Dendritic cell treated with granulocyte-macrophage colony-stimulating factor and Interleukin-4, amounts not matched to agents 40 ng/mL and 50 ng/mL, for 4 days (primary cell): ENCODE measurements around the gene MMEL1.
A peak's percentile ranks its signal among the peaks of the same experiment; 100 is the strongest.

Experiments
- H3K27ac Mint-ChIP-seq: one replicate; pipeline ENCODE4 v1.8.0; 2022; ENCODE audit warnings: mild to moderate bottlenecking, mixed read lengths
- H3K27me3 Mint-ChIP-seq: one replicate; pipeline ENCODE4 v1.8.0; 2022; ENCODE audit warnings: mild to moderate bottlenecking, mixed read lengths
- H3K36me3 Mint-ChIP-seq: one replicate; pipeline ENCODE4 v1.8.0; 2022; ENCODE audit warnings: low read depth, mixed read lengths
- H3K4me1 Mint-ChIP-seq: one replicate; pipeline ENCODE4 v1.8.0; 2022; ENCODE audit warnings: low read depth, mixed read lengths
- H3K4me3 Mint-ChIP-seq: one replicate; pipeline ENCODE4 v1.8.0; 2022; ENCODE audit warnings: mild to moderate bottlenecking, moderate library complexity, mixed read lengths
- H3K9me3 Mint-ChIP-seq: one replicate; pipeline ENCODE4 v1.8.0; 2022; ENCODE audit warnings: mixed read lengths
- intact Hi-C: fragments of 100-400 bp; cut with micrococcal nuclease; formaldehyde crosslinking; loops from one replicate; pipeline ENCODE4 v1.15.0; 2022

The MMEL1 gene

DNA sequence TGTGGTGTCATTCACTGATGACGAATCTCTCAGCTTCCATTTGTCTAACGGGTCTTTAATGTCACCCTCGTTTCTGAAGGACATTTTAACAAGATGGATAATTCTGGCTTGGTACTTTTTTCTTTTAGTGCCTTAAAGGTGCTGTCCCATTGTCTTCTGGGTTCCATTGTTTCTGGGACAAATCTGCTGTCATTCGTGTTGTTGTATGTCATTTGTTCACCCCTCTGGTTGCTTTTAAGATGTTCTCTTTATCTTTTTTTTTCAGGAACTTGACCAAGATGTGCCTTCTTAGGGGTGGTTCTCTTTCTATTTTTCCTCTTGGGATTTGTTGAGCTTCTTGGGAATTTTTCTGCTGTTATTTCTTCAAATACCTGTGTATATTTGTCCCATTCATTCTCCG, 14.0 kb upstream of the MMEL1 start:
- peaks cover 17% of the 10 kb centered on the region for H3K27me3 Mint-ChIP-seq
- H3K9me3 Mint-ChIP-seq: peaks cover 38% of the 10 kb centered on the region
- H3K27ac Mint-ChIP-seq: no peak overlapping the region
- peaks cover 15% of the 10 kb centered on the region for H3K4me1 Mint-ChIP-seq
- intact Hi-C loops: loop anchor here (10.0 kb wide), 1 partner anchor 122 kb away; the partner anchor contains the start of gene PANK4
- H3K4me3 Mint-ChIP-seq: no peak overlapping the region
- H3K36me3 Mint-ChIP-seq: no peaks in the 10 kb centered on the region

DNA sequence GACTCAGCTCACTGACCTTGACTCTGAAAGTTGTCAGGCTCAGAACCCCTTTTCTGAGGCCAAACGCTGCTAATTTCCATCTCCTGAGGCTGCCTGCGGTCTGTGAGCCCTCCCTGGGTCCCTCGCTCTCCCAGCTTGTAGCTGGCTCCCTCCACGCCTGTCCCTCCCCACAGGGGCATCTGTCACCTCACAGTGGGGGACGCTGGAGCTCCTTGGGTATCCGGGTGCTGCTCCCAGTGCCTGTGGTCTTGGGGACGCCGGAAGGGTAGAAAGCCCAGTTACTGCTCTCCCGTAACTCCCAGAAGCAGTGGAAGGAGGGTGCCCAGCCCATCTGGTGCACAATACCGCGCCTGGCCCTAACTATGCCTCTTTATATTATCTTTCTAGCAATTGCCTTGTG, 13.0 kb upstream of the MMEL1 start:
- Mint-ChIP-seq H3K27ac (no peak overlapping the region), H3K9me3 (peaks cover 38% of the 10 kb centered on the region), H3K36me3 (no peaks in the 10 kb centered on the region), H3K27me3 (peaks cover 17% of the 10 kb centered on the region), H3K4me3 (no peak overlapping the region), H3K4me1 (peaks cover 20% of the 10 kb centered on the region)
- intact Hi-C loops: loop anchor here (10.0 kb wide), 1 partner anchor 121 kb away; the partner anchor contains the start of gene PANK4

DNA sequence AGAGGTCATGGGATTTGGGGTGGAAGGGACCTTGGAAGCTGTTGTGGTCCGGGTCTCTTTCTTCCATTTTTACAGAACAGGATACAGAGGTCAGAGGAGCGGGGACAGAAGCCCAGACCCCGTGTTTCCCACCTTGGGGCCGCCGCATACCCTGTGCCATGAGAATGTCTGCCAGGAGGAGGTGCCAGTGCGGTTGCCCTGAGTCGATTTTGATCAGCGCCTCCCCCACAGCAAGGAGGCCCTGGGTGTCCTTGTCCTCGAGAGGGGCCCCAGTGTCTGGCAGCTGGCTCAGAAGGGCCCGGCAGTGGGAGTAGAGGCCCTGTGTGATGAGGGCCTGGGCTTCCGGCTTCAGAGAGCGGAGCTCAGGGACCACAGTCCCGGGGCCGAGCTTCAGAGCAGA, 12.3 kb upstream of the MMEL1 start:
- Mint-ChIP-seq H3K4me3 (no peak overlapping the region), H3K27me3 (peaks cover 17% of the 10 kb centered on the region), H3K27ac (no peak overlapping the region), H3K9me3 (peaks cover 38% of the 10 kb centered on the region), H3K4me1 (peaks cover 20% of the 10 kb centered on the region), H3K36me3 (no peaks in the 10 kb centered on the region)
- intact Hi-C loops: loop anchor here (10.0 kb wide), 1 partner anchor 120 kb away; the partner anchor contains the start of gene PANK4

DNA sequence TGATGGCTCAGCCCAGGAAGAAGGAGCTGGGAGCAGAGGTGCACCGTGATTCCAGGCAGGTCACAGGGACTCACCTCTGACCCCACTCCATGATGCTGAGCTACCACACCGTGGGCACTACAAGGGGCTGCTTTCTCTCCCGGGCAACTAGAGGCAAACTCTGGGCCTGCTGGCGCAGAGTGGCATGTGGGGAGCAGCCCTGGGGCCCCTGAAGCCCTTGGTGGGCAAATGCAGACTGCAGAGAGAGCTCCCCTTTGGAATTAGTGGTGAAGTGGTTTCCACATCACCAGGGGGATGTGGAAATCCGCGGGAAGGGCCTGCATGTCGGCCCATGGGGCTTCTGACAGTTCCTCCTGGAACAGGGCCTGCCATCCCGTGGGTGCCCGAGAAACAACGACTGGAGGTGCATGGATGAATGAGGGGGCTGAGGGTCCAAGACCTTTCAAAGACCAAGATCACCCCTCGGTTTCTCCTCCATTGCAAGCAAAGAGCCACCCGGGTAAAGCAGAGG, 11.8 kb upstream of the MMEL1 start:
- H3K9me3 Mint-ChIP-seq: peaks cover 38% of the 10 kb centered on the region
- intact Hi-C loops: loop anchor here (10.0 kb wide), 1 partner anchor 120 kb away; the partner anchor contains the start of gene PANK4
- H3K36me3 Mint-ChIP-seq: no peaks in the 10 kb centered on the region
- H3K27me3 Mint-ChIP-seq: peaks cover 19% of the 10 kb centered on the region
- no peak overlapping the region for H3K27ac Mint-ChIP-seq
- H3K4me3 Mint-ChIP-seq: no peak overlapping the region
- H3K4me1 Mint-ChIP-seq: peaks cover 20% of the 10 kb centered on the region

DNA sequence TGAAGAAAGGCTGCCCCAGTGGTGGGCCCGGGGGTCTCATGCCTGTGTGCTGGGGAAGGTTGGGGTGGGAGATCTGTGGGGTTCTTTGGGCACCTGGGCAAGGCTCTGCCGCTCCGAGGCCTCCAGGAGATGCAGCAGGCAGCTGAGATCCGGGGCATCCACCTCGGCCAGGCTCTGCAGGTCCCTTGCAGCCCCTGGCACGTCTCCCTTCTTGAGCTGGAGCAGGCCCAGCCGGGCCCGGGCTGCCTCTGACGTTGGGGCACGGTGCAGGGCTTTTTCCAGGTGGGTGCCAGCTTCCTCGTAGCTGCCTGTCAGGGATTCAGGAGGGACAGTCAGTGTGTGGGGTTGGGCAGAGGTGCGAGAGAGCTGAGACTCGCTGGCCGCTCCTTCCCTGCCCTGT, 11.4 kb upstream of the MMEL1 start:
- Mint-ChIP-seq H3K4me3 (no peak overlapping the region), H3K36me3 (no peaks in the 10 kb centered on the region), H3K4me1 (peaks cover 20% of the 10 kb centered on the region), H3K27ac (no peak overlapping the region), H3K9me3 (peaks cover 38% of the 10 kb centered on the region), H3K27me3 (peaks cover 19% of the 10 kb centered on the region)
- intact Hi-C loops: loop anchor here (10.0 kb wide), 1 partner anchor 119 kb away; the partner anchor contains the start of gene PANK4

DNA sequence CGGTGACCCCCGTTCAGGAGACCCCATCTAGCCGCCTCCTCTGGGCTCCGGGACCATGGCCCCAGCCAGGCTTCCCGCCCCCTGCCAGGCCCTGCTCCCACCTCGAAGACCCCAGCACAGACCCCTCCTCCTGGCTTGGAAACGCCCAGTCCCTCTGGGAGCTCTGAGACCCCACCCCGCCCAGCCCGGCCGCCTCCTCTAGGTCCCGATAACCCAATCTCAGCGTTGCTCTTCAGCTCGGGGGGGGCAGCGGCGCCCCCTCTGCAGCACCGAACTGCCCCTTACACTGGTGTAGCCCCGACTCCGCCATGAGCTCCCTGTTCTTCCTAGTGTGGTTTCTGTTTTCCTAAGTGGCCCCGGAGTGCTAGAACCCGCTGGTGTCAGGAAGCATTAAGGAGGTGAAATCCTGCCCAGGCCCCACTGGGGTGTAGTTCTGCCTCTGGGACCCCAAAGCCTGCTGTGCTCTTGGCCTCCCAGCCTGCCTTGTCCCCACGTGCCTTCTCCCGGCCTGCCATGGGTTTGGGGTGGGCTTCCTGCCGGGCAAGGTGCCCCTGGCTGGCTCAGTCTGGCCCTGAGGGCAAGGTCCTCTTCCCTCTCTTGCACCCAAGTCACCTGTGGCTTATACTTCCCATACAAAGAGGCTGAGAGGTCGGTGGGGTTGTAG, 10.7 kb upstream of the MMEL1 start:
- H3K4me3 Mint-ChIP-seq: peak overlapping the region; percentile 79
- peaks cover 20% of the 10 kb centered on the region for H3K4me1 Mint-ChIP-seq
- peaks cover 24% of the 10 kb centered on the region for H3K27me3 Mint-ChIP-seq
- intact Hi-C loops: loop anchor here (10.0 kb wide), 1 partner anchor 119 kb away; the partner anchor contains the start of gene PANK4
- H3K27ac Mint-ChIP-seq: no peak overlapping the region
- peaks cover 34% of the 10 kb centered on the region for H3K9me3 Mint-ChIP-seq
- no peaks in the 10 kb centered on the region for H3K36me3 Mint-ChIP-seq

DNA sequence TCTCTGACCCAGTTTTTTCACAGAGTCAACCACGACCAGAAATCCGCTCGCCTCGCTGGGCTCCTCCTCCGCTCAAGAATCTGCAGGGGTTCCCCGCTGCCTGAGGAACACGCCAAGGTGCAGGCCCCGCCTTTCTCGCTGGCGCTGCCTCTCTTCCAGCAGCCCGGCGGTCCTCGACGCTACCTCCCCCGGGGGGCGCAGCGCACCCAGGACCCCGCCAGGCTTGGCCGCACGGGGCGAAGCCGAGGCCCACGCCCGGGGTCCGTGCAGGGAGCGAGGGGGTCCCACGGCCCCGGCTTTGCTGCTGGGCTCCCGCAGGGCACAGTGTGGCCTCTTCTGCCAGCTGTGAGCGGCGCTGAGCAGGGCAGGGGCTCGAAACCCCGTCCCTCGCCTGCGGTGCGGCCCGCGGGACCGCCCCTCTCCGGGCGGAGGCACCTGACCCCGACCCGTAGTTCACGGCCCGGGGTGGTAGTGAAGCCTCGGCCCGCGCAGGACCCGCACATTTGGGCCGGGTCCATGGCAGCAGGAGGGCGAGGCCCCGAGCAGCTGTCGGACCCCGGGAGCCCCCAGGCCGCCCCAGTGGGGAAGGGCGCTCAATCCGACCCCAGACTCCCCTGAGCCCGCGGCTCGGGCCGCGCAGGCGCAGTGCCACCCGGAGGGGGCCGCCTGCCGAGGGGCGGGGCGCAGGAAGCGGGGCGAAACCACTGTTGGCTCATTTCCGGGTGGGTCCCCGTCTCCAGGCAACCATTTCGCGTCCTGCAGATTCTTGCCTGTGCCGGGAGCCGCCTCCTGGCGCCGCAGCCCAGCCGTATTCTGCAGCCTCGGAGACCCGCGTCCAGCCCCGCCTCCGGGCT, 10.0 kb upstream of the MMEL1 start:
- Mint-ChIP-seq H3K9me3 (peaks cover 26% of the 10 kb centered on the region), H3K4me1 (peaks cover 20% of the 10 kb centered on the region), H3K27me3 (peaks cover 30% of the 10 kb centered on the region), H3K36me3 (no peaks in the 10 kb centered on the region), H3K27ac (peak overlapping the region; percentile 53), H3K4me3 (peak overlapping the region; percentile 79)
- intact Hi-C loops: loop anchor here (10.0 kb wide), 1 partner anchor 118 kb away; the partner anchor contains the start of gene PANK4

DNA sequence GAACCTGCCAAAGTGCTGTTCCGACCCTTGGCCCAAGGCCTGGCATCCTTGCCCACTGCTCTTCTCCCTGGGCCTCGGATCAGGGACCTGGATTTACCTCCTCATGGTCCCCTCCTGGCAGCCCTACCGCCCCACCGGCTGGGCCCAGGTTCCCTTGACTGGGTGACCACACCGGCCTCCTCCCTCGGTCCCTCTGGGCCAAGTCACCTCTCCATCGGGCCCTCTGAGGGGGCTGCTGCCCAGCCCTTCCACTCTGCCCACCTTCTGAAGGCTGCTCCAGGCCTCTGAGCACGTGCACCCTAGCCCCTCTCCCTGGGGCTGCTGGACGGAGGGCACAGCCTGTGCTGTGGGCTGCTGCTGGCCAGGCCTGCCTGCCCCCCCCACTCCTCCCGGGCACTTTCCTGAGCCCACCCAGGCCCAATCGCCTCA, 9.3 kb upstream of the MMEL1 start:
- peaks cover 24% of the 10 kb centered on the region for H3K9me3 Mint-ChIP-seq
- H3K27ac Mint-ChIP-seq: peak overlapping the region; percentile 53
- H3K27me3 Mint-ChIP-seq: peaks cover 37% of the 10 kb centered on the region
- intact Hi-C loops: loop anchor here (10.0 kb wide), 1 partner anchor 117 kb away; the partner anchor contains the start of gene PANK4
- peaks cover 20% of the 10 kb centered on the region for H3K4me1 Mint-ChIP-seq
- H3K4me3 Mint-ChIP-seq: peak overlapping the region; percentile 79
- H3K36me3 Mint-ChIP-seq: no peaks in the 10 kb centered on the region

DNA sequence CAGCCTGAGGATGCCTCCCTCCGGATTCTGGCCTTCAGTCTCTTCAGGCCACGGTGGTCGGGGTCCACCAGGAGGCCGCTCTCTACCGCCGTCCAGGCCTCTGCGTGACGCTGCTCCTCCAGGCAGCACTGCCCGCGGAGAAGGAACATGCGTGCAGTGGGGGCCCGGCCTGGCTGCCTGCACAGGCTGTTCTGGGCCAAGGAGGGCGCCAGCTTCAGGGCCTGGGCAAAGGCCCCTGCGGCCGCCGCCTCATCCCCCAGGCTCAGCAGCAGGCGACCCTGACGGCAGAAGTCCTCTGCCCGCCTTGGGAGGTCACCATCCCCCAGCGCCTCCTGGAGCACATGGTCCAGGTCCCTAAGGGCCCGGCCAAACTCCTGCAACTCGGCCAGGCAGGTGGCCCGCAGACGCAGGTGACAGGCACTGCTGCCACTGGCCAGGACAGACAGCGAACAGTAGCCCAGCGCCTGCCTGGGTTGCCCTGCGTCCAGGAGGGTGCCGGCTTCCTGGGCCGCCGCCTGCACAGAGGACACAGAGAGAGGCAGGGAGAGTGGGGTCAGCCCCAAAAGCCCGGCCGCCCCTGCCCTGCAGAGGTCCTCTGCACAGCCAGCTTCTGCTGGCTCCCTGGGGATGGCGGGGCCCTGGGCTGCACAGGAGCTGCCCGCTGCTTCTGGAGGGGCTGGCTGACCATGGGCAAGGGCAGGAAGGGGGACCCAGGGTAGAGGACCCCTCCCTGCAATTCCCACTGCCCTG, 8.7 kb upstream of the MMEL1 start:
- Mint-ChIP-seq H3K9me3 (peaks cover 24% of the 10 kb centered on the region), H3K36me3 (no peaks in the 10 kb centered on the region), H3K27me3 (peaks cover 43% of the 10 kb centered on the region), H3K27ac (peak overlapping the region; percentile 53), H3K4me1 (peaks cover 20% of the 10 kb centered on the region), H3K4me3 (peak overlapping the region; percentile 79)
- intact Hi-C loops: loop anchor here (10.0 kb wide), 1 partner anchor 117 kb away; the partner anchor contains the start of gene PANK4

DNA sequence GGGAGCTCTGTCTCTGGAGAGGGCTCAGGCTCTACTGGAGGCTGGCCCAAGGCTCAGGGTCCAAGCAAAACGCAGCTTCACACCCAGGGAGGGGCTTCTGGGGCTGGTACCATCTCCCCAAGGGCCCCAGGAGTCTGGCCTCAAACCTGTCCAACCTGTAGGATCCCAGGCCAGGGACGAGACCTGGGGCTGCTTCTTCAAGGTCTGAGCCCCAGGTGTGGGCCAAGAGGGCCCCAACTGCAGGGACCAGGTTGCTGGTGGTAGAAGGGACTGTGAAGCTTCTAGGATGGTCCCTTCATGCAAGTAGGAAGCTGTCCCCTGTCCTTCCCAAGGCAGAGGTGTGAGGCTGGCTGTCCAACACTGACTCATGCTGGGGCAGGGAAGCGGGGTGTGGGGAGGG, 7.8 kb upstream of the MMEL1 start:
- intact Hi-C loops: loop anchor here (10.0 kb wide), 1 partner anchor 116 kb away; the partner anchor contains the start of gene PANK4
- peaks cover 48% of the 10 kb centered on the region for H3K27me3 Mint-ChIP-seq
- H3K4me3 Mint-ChIP-seq: no peak overlapping the region
- no peak overlapping the region for H3K27ac Mint-ChIP-seq
- peaks cover 19% of the 10 kb centered on the region for H3K9me3 Mint-ChIP-seq
- no peaks in the 10 kb centered on the region for H3K36me3 Mint-ChIP-seq
- peaks cover 20% of the 10 kb centered on the region for H3K4me1 Mint-ChIP-seq

DNA sequence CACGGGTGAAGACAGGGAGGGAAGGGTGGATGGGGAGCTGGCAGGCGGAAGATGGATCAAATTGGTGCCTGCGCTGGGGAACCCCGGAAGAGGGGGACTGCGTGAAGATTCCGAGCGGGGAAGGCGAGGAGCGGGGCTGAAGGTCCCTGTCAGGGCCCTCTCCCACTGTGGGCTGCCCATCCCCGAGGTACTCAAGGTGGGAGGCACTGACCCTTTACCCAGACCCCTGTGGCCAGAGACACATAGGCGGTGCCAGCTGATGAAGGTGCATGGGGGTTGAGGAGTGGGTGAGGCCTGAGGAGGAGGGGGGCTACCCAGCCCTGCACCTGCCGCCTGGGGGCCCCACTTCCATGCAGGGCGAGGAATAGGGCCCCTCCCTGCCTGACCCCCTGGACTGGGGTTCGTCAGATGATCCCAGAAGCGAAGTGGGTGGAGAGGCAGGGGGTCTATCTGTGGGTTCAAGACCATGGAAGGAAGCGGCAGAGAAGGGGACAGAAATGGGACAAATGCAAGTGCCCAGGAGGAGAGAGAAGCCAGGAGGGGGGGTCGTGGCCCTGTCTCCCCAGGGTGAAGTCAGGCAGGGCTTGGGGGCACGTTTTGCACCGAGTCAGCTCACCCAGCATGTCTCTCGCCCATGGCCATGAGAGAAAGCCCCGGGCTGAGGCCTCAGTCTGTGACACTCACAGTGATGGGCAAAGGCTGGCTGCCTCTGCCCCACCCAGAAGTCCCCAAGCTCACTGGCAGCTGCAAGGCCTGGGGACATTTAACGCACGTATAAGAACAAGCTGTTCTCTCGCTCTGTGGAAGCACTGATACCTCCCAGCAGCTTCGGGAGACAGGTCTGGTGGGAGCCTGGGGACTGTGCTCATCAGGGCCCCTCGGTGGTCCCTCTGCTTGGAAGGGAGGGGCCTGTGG, 7.0 kb upstream of the MMEL1 start:
- peaks cover 20% of the 10 kb centered on the region for H3K4me1 Mint-ChIP-seq
- no peak overlapping the region for H3K4me3 Mint-ChIP-seq
- H3K9me3 Mint-ChIP-seq: peaks cover 15% of the 10 kb centered on the region
- H3K27ac Mint-ChIP-seq: no peak overlapping the region
- no peaks in the 10 kb centered on the region for H3K36me3 Mint-ChIP-seq
- intact Hi-C loops: loop anchor here (10.0 kb wide), 1 partner anchor 115 kb away; the partner anchor contains the start of gene PANK4
- H3K27me3 Mint-ChIP-seq: peaks cover 45% of the 10 kb centered on the region

DNA sequence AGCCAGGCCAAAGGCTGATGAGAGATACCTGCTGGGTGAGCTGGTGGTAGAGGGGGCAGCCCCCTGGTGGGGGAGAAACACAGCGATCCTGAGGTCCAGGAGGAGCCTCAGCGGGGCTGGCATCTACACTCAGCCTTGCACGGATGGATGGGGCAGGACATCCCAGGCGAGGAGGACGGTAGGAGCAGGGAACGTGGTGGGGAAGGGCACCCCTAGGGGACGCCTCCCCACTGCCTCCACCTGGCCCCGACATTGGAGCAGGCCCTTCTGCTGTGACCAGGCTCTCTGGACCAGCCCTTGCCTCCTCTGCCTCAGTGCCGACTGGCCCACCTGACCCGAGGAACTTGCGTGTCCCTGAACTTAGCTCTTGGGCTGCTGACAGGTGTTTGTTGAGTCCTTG, 6.4 kb upstream of the MMEL1 start:
- H3K9me3 Mint-ChIP-seq: peaks cover 15% of the 10 kb centered on the region
- no peaks in the 10 kb centered on the region for H3K36me3 Mint-ChIP-seq
- peaks cover 20% of the 10 kb centered on the region for H3K4me1 Mint-ChIP-seq
- H3K27ac Mint-ChIP-seq: no peak overlapping the region
- peaks cover 42% of the 10 kb centered on the region for H3K27me3 Mint-ChIP-seq
- no peak overlapping the region for H3K4me3 Mint-ChIP-seq
- intact Hi-C loops: no loop called here
